ENCODE data around the gene FHL2.

DNA sequence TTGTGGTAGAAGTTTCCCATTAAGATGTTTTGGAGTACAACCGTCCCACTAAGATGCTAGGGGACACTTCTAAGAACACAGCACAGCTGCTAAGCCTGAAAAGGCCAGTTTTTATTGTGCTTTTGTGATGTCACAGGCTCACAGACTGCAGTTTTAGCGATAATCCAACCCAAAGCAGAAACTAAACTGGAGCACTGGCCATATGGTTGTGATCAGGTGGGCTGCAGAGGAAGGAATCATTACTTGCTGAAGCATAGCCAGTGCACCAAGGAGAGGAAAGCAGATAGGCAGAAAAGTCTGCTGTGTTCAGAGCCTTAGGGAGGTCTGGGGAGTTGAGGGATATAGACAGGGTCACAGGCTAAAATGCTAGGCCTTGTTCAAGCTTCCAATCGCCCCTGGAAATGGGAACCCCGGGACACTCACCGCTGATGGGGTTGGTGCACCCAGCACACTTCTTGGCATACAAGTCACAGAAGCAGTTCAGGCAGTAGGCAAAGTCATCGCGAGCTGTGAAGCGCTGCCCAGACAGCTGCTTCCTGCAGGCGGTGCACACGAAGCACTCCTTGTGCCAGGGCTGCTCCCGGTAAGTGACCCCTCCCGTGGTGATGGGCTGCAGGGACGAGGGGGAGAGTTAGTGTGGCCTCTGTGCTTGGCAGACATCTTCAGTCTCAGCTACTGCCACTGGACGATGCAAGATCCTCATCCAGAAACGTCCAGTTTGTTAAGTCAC lies 35.8 kb downstream of the FHL2 start:
- TF ChIP-seq, protein P1, sequence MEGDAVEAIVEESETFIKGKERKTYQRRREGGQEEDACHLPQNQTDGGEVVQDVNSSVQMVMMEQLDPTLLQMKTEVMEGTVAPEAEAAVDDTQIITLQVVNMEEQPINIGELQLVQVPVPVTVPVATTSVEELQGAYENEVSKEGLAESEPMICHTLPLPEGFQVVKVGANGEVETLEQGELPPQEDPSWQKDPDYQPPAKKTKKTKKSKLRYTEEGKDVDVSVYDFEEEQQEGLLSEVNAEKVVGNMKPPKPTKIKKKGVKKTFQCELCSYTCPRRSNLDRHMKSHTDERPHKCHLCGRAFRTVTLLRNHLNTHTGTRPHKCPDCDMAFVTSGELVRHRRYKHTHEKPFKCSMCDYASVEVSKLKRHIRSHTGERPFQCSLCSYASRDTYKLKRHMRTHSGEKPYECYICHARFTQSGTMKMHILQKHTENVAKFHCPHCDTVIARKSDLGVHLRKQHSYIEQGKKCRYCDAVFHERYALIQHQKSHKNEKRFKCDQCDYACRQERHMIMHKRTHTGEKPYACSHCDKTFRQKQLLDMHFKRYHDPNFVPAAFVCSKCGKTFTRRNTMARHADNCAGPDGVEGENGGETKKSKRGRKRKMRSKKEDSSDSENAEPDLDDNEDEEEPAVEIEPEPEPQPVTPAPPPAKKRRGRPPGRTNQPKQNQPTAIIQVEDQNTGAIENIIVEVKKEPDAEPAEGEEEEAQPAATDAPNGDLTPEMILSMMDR (IDR thresholded peaks at IDR 0.05; ENCODE audit: low read length) = no peak
- TF ChIP-seq EZH2 (optimal IDR thresholded peaks at IDR 0.05; ENCODE audit: low read depth, low read length) = no peak
- TF ChIP-seq EZH2phosphoT487 (IDR thresholded peaks at IDR 0.05; ENCODE audit: low read length) = no peak

Measured in MM.1S (cell line).